Activated T-cell treated with anti-CD3 and anti-CD28 coated beads, Interleukin-2, amount 50 U/mL, for 72 hours (primary cell): ENCODE results near the gene CLEC4F. TPM values are rescaled to one million over a fixed set of nuclear protein-coding genes. Genes with fewer than 3 reads are reported as not detected.

Source experiments
- ATAC-seq, 2 donors: fragments of 150-1000 bp; cut with Tn5 transposase; replicated peaks in 1 of 2; 2 replicates each; pipeline ENCODE4 v1.10.0; 2021; ENCODE audit warnings: moderate library complexity in 2 of 2, mild to moderate bottlenecking in 1 of 2
- DNase-seq, 2 donors: peaks; one replicate each; pipeline ENCODE4 v3.0.0; 2021 to 2022; ENCODE audit warnings: mixed read lengths in 1 of 2
- H3K27ac Mint-ChIP-seq: one replicate; pipeline ENCODE4 v1.8.0; 2022; ENCODE audit warnings: mild to moderate bottlenecking, moderate library complexity, mixed read lengths
- H3K27me3 Mint-ChIP-seq: one replicate; pipeline ENCODE4 v1.8.0; 2022; ENCODE audit warnings: low read depth, mixed read lengths
- H3K36me3 Mint-ChIP-seq, 2 donors: one replicate each; pipeline ENCODE4 v1.8.0; 2022; ENCODE audit warnings: mixed read lengths in 2 of 2, mild to moderate bottlenecking in 1 of 2; ENCODE audit not compliant: insufficient read depth in 2 of 2
- H3K4me1 Mint-ChIP-seq: one replicate; pipeline ENCODE4 v1.8.0; 2022; ENCODE audit warnings: low read depth, mixed read lengths
- H3K4me3 Mint-ChIP-seq, 2 donors: one replicate each; pipeline ENCODE4 v1.8.0; 2022; ENCODE audit warnings: mild to moderate bottlenecking in 2 of 2, mixed read lengths in 2 of 2, moderate library complexity in 2 of 2
- H3K9me3 Mint-ChIP-seq, 2 donors: one replicate each; pipeline ENCODE4 v1.8.0; 2022; ENCODE audit warnings: mixed read lengths in 2 of 2
- total RNA-seq, 2 donors: library from RNA; stranded (reverse); gene quantifications; one replicate each; pipeline ENCODE4 v1.2.3, GENCODE V29; 2022

CLEC4F gene, protein sequence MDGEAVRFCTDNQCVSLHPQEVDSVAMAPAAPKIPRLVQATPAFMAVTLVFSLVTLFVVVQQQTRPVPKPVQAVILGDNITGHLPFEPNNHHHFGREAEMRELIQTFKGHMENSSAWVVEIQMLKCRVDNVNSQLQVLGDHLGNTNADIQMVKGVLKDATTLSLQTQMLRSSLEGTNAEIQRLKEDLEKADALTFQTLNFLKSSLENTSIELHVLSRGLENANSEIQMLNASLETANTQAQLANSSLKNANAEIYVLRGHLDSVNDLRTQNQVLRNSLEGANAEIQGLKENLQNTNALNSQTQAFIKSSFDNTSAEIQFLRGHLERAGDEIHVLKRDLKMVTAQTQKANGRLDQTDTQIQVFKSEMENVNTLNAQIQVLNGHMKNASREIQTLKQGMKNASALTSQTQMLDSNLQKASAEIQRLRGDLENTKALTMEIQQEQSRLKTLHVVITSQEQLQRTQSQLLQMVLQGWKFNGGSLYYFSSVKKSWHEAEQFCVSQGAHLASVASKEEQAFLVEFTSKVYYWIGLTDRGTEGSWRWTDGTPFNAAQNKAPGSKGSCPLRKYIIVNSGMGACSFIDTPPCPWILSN
- not detected for total RNA-seq

DNA sequence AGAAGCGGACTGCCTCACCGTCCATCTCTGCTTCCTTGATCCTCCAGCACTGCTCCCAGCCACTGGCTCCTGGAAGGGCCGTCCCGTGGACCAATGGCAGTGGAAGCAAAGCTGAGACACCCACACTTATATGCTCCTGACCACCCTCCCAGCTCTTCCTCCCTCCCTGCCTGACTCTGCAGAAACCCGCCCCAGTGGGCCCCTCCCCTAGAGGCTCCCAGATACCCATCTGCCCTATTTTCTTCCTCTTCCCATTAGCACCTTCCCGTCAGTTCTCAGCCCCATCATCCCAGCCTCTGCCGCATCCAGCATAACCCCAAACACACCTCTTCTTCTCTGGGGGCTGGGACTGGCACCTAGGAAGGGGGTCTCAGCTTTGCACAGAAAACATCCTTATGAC is at the start of gene CLEC4F:
CLEC4F (minus strand) TSS at position 101 of the 400 bp plus-strand sequence; CDS start at position 25, 76 bp downstream.
- peaks cover 22% of the 10 kb centered on the region for H3K4me1 Mint-ChIP-seq
- no peak for DNase-seq
- no peaks in the 10 kb centered on the region for H3K36me3 Mint-ChIP-seq
- ATAC-seq = no peak
- H3K27ac Mint-ChIP-seq = no peak within 1 kb of the TSS
- H3K27me3 Mint-ChIP-seq = no peaks in the 10 kb centered on the region
- H3K9me3 Mint-ChIP-seq = no peaks in the 10 kb centered on the region
- no peak within 1 kb of the TSS for H3K4me3 Mint-ChIP-seq

DNA sequence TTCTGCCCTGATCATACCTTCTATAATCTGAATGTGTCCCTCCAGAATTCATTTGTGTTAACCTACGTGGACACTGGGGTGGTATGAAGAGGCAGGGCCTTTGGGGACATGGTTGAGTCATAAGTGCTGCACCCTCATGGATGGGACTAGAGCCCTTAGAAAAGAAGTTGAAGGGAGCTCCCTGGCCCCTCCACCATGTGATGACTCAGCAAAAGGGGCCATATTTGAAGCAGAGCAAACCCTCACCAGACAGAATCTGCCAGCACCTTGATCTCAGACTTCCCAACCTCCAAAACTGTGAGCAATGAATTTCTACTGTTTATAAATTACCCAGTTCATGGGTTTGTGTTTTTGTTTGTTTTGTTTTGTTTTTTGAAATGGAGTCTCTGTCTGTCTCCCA is 48.6 kb upstream of the CLEC4F start:
- Mint-ChIP-seq H3K9me3 (no peaks in the 10 kb centered on the region), H3K36me3 (no peaks in the 10 kb centered on the region), H3K4me3 (no peak overlapping the region), H3K27me3 (peaks cover 36% of the 10 kb centered on the region), H3K27ac (no peak overlapping the region), H3K4me1 (peaks cover 9% of the 10 kb centered on the region)
- no peak for ATAC-seq
- DNase-seq = no peak

DNA sequence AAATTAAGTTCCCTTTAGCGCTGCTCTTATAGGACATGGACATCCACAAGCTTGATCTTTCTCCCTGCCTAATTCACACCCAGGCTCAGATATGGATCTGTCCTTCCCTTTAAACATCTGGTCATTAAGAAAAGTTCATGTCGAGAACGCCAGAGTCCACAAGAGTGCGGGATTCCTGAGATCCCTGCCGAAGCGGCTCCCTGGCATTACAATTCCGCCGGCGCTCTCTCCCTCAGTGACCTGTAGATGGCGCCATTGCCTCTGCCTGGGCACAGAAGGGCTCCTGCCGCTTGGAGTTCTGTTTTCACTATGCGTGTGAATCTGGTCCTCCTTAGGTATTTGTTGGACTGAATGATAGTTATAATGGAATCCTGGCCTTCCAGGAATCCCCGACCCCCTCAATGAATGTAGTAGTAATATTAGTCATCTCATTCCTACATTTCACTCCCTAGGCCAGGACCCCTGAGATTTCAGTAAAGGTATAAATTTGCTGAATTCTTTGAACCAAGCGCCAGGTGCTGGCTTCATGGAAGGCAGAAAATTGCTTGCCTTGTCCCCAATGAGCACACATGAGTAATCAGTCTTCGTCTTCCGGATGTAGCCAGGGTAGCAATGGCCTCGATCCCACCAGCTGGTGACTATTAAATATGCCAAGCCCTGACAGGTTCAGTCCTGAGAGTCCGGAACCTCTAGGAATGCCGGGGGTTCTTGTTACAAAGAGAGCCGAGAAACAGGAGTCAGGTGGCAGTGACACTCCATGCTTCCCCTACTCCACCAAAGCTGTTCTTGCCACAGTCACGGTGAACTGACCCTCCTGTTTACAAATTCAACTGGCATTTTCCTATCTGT is 41.6 kb upstream of the CLEC4F start:
- peak; percentile 78 to 79 for DNase-seq
- Mint-ChIP-seq H3K27ac (no peak overlapping the region), H3K27me3 (peaks cover 51% of the 10 kb centered on the region), H3K4me1 (peaks cover 9% of the 10 kb centered on the region), H3K36me3 (no peaks in the 10 kb centered on the region), H3K4me3 (peak overlapping the region; percentile 33 to 70), H3K9me3 (no peaks in the 10 kb centered on the region)
- ATAC-seq = peak; percentile 73 to 77

DNA sequence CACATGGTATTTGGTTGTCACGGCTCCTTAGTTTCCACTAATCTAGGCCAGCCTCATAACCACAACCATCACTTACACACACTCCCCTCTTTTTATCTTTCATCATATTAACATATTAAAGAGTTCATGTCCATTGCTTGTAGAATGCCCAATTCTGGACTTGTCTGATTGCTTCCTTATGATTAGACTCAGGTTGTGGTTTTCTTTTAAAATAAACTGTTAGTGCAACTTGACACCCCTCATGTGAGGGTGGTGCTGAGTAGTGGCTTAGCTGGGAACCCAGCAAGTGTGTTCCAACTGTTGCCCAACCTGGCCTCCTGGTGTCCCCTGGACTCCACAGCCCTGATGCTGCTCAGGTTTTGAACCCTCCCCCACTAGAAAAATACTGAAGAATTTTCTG is 35.3 kb upstream of the CLEC4F start:
- Mint-ChIP-seq H3K4me3 (no peak overlapping the region), H3K36me3 (no peaks in the 10 kb centered on the region), H3K27me3 (peaks cover 17% of the 10 kb centered on the region), H3K4me1 (peaks cover 32% of the 10 kb centered on the region), H3K27ac (no peak overlapping the region), H3K9me3 (no peaks in the 10 kb centered on the region)
- DNase-seq (no peak), ATAC-seq (no peak)

DNA sequence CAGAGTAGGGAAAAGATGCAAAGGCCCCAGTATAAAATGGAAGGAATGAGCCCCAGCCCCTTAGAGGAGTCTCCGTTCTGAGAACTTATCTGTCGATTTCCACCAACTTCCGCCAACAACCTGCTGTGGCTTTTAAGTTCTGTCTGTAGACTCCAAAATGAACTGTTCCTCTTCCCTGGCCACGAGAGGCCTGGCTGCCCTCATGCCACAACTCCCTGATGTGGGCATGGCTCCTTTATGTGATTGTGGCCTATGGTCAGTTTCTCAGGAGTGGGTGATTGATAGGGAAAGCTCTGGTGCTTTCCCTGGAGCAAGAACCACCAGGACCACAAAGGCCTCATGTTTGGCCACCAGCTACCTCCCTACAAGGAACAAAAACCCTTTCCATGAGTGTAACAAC is 34.0 kb upstream of the CLEC4F start:
- peaks cover 6% of the 10 kb centered on the region for H3K27me3 Mint-ChIP-seq
- no peak overlapping the region for H3K27ac Mint-ChIP-seq
- no peaks in the 10 kb centered on the region for H3K36me3 Mint-ChIP-seq
- H3K4me1 Mint-ChIP-seq = peaks cover 37% of the 10 kb centered on the region
- DNase-seq (no peak), ATAC-seq (no peak)
- no peaks in the 10 kb centered on the region for H3K9me3 Mint-ChIP-seq
- no peak overlapping the region for H3K4me3 Mint-ChIP-seq

DNA sequence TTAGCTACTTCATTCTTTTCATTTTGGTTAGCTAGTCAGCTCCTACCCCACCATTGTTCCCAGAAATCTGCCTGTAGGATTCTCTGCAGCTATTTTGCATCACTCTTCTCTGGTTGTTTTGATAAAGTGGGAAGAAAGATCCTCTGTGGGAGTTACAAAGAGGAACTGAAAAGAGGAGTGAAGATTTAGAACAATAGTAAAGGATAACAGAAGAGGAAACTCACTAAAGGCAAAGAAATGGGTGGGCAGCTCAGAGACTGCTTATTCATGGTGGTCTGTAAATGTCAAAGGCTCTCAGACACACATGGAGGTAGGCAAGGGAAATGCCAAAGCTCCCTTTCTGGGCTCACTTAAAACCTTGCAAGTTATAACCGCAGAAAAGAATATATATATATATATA is 32.4 kb upstream of the CLEC4F start:
- peak overlapping the region in 1 of 2 donors; percentile 22 for H3K4me3 Mint-ChIP-seq
- H3K27me3 Mint-ChIP-seq = no peaks in the 10 kb centered on the region
- no peaks in the 10 kb centered on the region for H3K36me3 Mint-ChIP-seq
- no peak for ATAC-seq
- no peaks in the 10 kb centered on the region for H3K9me3 Mint-ChIP-seq
- peak overlapping the region; percentile 9 for H3K27ac Mint-ChIP-seq
- H3K4me1 Mint-ChIP-seq = peaks cover 37% of the 10 kb centered on the region
- DNase-seq = no peak

DNA sequence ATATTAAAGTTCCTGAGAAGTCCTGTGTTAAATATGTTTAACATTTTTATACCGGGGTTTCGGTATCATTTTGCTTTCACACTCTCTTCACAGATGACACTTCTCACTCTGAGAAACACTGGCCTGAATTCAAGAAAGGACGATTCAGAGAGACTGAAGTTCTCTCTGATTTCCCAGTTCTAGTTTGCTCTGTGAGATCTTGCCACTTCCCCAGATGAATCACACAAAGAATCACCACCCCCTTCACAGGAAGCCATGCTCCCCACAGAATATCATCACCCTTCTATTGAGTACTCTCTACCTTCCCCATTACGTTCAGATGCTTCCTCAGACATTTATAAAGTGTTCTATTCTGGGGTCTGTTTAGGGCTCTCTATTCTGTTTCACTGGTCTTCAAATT is 31.3 kb upstream of the CLEC4F start:
- no peaks in the 10 kb centered on the region for H3K9me3 Mint-ChIP-seq
- no peaks in the 10 kb centered on the region for H3K36me3 Mint-ChIP-seq
- peak overlapping the region; percentile 46 to 86 for H3K4me3 Mint-ChIP-seq
- peak overlapping the region; percentile 91 for H3K27ac Mint-ChIP-seq
- no peaks in the 10 kb centered on the region for H3K27me3 Mint-ChIP-seq
- ATAC-seq (peak; percentile 99 to 100), DNase-seq (peak; percentile 56 to 60)
- peaks cover 37% of the 10 kb centered on the region for H3K4me1 Mint-ChIP-seq

DNA sequence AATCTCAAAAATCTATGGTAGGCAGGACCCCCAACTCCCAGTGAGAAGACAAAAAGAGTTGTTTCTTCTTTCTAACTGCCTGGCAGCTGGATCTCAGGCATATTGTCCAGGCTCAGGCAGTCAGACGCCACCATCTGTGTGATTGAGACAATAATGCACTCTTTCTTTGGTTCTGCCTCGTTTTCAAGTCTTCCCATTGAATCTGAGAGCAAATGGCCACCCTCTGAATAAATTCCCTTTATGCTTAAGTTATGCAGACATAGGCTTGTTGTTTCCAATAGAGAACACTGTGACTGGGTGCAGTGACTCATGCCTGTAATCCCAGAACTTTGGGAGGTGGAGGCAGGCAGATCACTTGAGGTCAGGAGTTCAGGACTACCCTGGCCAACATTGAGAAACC is 30.5 kb upstream of the CLEC4F start:
- no peaks in the 10 kb centered on the region for H3K27me3 Mint-ChIP-seq
- peak overlapping the region in 1 of 2 donors; percentile 42 for H3K4me3 Mint-ChIP-seq
- no peak overlapping the region for H3K27ac Mint-ChIP-seq
- H3K4me1 Mint-ChIP-seq = peaks cover 37% of the 10 kb centered on the region
- H3K36me3 Mint-ChIP-seq = peaks cover 0 to 2% of the 10 kb centered on the region in 2 donors
- ATAC-seq (no peak), DNase-seq (no peak)
- H3K9me3 Mint-ChIP-seq = peaks cover 0 to 2% of the 10 kb centered on the region in 2 donors

DNA sequence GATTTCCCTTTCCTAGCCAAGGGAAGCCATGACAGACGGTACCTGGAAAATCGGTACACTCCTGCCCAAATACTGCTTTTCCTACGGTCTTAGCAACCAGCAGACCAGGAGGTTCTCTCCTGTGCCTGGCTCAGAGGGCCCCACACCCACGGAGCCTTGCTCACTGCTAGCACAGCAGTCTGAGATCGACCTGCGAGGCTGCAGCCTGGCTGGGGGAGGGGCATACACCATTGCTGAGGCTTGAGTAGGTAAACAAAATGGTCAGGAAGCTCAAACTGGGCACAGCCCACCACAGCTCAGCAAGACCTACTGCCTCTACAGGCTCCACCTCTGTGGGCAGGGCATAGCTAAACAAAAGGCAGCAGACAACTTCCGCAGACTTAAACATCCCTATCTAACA is 22.0 kb upstream of the CLEC4F start:
- H3K4me1 Mint-ChIP-seq = no peaks in the 10 kb centered on the region
- ATAC-seq (no peak), DNase-seq (no peak)
- H3K27ac Mint-ChIP-seq = no peak overlapping the region
- peaks cover 10% of the 10 kb centered on the region for H3K27me3 Mint-ChIP-seq
- peaks cover 2 to 3% of the 10 kb centered on the region in 2 donors for H3K36me3 Mint-ChIP-seq
- peaks cover 2 to 3% of the 10 kb centered on the region in 2 donors for H3K9me3 Mint-ChIP-seq
- no peak overlapping the region for H3K4me3 Mint-ChIP-seq

DNA sequence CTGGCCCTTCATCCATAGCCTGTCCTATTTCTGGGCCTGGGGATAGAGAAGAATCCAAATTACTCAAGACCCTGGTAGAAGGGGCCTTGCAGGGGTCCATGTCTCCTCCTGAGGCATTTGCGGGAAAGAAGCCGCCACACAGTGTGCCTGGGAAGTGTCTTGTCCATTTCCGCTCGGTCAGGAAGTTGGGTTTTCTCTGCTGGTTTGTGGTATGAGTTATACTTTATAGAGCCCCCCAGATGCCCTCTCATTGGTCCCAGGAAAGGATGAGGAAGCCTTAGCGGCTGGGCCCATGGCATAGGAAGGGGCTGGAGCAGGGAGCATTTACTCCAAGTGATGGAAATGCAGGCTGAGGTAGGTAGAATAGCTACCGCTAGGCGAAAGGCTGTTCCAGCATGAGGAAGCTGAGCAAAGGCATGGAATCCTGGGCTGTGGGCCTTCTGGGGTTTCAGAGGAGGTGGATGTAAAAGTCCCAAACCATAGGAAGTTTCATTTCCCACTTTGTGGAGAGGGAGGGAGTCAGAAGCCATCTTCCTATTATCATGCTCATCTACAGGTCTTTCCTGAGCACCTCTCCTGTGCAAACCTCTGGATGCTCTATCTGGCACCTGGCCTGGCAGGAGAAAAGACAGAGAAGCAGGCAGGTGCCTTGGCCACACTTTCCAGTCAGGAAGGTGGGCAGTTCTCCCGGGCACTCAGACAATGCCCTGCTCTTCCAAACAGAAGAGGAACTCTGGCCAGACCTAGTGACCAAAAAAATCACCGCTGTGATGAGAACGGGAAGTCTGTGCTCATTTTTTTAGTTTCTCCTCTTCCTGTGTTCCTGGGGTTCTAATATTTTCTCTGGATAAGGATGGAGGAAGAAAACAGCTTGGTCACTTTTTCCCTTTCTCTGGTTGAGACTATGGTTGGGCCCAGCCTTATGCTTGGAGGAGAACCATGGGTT is 17.9 kb upstream of the CLEC4F start:
- no peak for DNase-seq
- no peak overlapping the region for H3K4me3 Mint-ChIP-seq

DNA sequence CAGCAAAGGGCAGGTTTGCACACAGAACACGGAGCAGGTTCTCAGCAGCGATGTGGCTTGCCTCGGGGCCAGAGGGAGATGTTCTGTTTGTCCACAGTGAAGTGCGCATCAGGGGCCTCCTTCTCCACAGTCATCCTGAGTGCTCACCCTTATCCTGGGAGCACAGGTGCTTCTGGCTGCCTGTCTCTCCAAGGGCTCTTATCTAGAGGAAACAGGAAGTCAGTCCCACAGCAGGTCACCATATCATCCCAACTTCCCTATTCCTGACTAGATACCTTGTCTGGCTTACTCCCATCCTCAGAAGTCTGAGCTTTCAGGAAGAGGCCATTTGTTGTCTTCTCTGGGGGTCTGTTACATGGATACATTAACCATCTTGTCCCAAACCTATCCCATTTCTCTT is 15.2 kb upstream of the CLEC4F start, which contains the start of gene CD207:
CD207 (minus strand) TSS at position 174 of the 400 bp plus-strand sequence; CDS start at position 134, 40 bp downstream.
- Mint-ChIP-seq H3K27me3 (peaks cover 13% of the 10 kb centered on the region), H3K4me1 (no peaks in the 10 kb centered on the region), H3K36me3 (no peaks in the 10 kb centered on the region), H3K27ac (no peak within 1 kb of the TSS), H3K4me3 (no peak within 1 kb of the TSS), H3K9me3 (no peaks in the 10 kb centered on the region)
- DNase-seq (no peak), ATAC-seq (no peak)

More for the DNA sequence above, 17.9 kb upstream of the CLEC4F start:
- Mint-ChIP-seq H3K27me3 (peaks cover 19% of the 10 kb centered on the region), H3K9me3 (peaks cover 0 to 2% of the 10 kb centered on the region in 2 donors), H3K27ac (no peak overlapping the region), H3K4me1 (no peaks in the 10 kb centered on the region), H3K36me3 (peaks cover 1 to 2% of the 10 kb centered on the region in 2 donors)
- no peak for ATAC-seq

DNA sequence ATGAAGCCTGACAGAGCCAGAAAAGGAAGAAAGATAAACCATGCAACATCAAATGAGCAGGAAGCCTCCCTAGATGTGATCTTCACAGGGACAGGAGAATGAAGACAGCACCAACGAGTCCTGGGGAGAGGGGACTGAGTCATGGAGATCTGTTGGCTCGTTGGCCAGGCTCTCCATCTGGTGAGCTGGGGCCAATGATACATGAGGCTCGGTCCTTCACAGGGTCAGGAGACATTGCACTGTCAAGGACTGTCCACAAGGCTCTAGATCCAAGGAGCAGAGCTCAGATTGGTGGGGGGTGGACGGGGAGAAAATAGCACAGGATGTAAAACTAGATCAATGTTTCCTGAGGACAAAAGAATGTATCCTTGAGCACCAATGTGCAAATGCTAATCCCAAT is 14.5 kb upstream of the CLEC4F start:
- ATAC-seq (no peak), DNase-seq (no peak)
- H3K4me3 Mint-ChIP-seq = no peak overlapping the region
- H3K27ac Mint-ChIP-seq = no peak overlapping the region
- H3K9me3 Mint-ChIP-seq = no peaks in the 10 kb centered on the region
- peaks cover 18% of the 10 kb centered on the region for H3K27me3 Mint-ChIP-seq
- no peaks in the 10 kb centered on the region for H3K36me3 Mint-ChIP-seq
- H3K4me1 Mint-ChIP-seq = no peaks in the 10 kb centered on the region
